Duodenal mucosa (tissue), 2 donors: Measurements from ENCODE around the gene GPN3.
"Not testable (repeated sequence)": the region's sequence is repeated elsewhere in the genome, so short reads cannot be mapped to it uniquely, and the experiment has no call there.

ENCODE experiments used
- H3K27ac ChIP-seq: one replicate; pipeline ENCODE4 v1.7.0; 2013; ENCODE audit warnings: low read depth, low read length
- H3K27me3 ChIP-seq, 2 donors: one replicate each; pipeline ENCODE4 v1.7.0; 2013; ENCODE audit warnings: low read length in 2 of 2, control low read depth in 1 of 2; ENCODE audit not compliant: insufficient read depth in 2 of 2, control insufficient read depth in 1 of 2
- H3K36me3 ChIP-seq, 2 donors: one replicate each; pipeline ENCODE4 v1.7.0; 2013; ENCODE audit warnings: low read length in 2 of 2, control low read depth in 1 of 2; ENCODE audit not compliant: insufficient read depth in 2 of 2, control insufficient read depth in 1 of 2
- H3K4me1 ChIP-seq, 2 donors: one replicate each; pipeline ENCODE4 v1.7.0; 2013; ENCODE audit warnings: low read length in 2 of 2, control low read depth in 1 of 2; ENCODE audit not compliant: insufficient read depth in 2 of 2, control insufficient read depth in 1 of 2
- H3K4me3 ChIP-seq, 2 donors: one replicate each; pipeline ENCODE4 v1.7.0; 2013; ENCODE audit warnings: low read length in 2 of 2, low read depth in 1 of 2
- H3K9ac ChIP-seq, 2 donors: one replicate each; pipeline ENCODE4 v1.7.0; 2013; ENCODE audit warnings: low read length in 2 of 2, low read depth in 1 of 2
- H3K9me3 ChIP-seq, 2 donors: one replicate each; pipeline ENCODE4 v1.7.0; 2013; ENCODE audit warnings: low read length in 2 of 2, control low read depth in 1 of 2; ENCODE audit not compliant: control insufficient read depth in 1 of 2

Gene GPN3

GRCh38 chr12:110449799-110450497, 18.1 kb downstream of the GPN3 start, which contains the start of gene ARPC3:
ARPC3 (minus strand) TSS chr12:110450337; CDS start chr12:110450260, 77 bp downstream.
- H3K27me3 ChIP-seq: no peaks in the 10 kb centered on the region
- peak within 1 kb of the TSS; percentile 92 for H3K27ac ChIP-seq
- H3K4me1 ChIP-seq: peaks cover 0 to 15% of the 10 kb centered on the region in 2 donors
- H3K9ac ChIP-seq: peak within 1 kb of the TSS; percentile 85 to 97
- peaks cover 6 to 9% of the 10 kb centered on the region in 2 donors for H3K36me3 ChIP-seq
- no peaks in the 10 kb centered on the region for H3K9me3 ChIP-seq
- H3K4me3 ChIP-seq: peak within 1 kb of the TSS; percentile 92

- Histone ChIP-seq H3K27me3 (no peaks in the 10 kb centered on the region), H3K9me3 (no peaks in the 10 kb centered on the region), H3K4me1 (peaks cover 0 to 14% of the 10 kb centered on the region in 2 donors), H3K27ac (no peak overlapping the region), H3K9ac (no peak overlapping the region), H3K4me3 (no peak overlapping the region), H3K36me3 (peaks cover 21 to 36% of the 10 kb centered on the region in 2 donors)
Observed at GRCh38 chr12:110444455-110444854, 23.6 kb downstream of the GPN3 start.

- H3K4me1 ChIP-seq: no peaks in the 10 kb centered on the region
- H3K27me3 ChIP-seq: no peaks in the 10 kb centered on the region
- no peaks in the 10 kb centered on the region for H3K9me3 ChIP-seq
- peaks cover 30 to 40% of the 10 kb centered on the region in 2 donors for H3K36me3 ChIP-seq
- no peak overlapping the region for H3K9ac ChIP-seq
- no peak overlapping the region for H3K27ac ChIP-seq
- H3K4me3 ChIP-seq: no peak overlapping the region
Observed at GRCh38 chr12:110436231-110436630, 31.8 kb downstream of the GPN3 start.

GRCh38 chr12:110431957-110432587, 36.0 kb downstream of the GPN3 start:
- no peak overlapping the region for H3K9ac ChIP-seq
- peak overlapping the region in 1 of 2 donors; percentile 59 for H3K4me3 ChIP-seq
- H3K27ac ChIP-seq: no peak overlapping the region
- H3K4me1 ChIP-seq: no peaks in the 10 kb centered on the region
- H3K36me3 ChIP-seq: peaks cover 14 to 15% of the 10 kb centered on the region in 2 donors
- no peaks in the 10 kb centered on the region for H3K9me3 ChIP-seq
- no peaks in the 10 kb centered on the region for H3K27me3 ChIP-seq

GRCh38 chr12:110429676-110430075, 38.4 kb downstream of the GPN3 start:
- not testable (repeated sequence) for H3K9ac ChIP-seq, H3K9me3 ChIP-seq, H3K4me3 ChIP-seq, H3K4me1 ChIP-seq, H3K27me3 ChIP-seq, H3K36me3 ChIP-seq, H3K27ac ChIP-seq

- H3K27ac ChIP-seq: no peak overlapping the region
- no peaks in the 10 kb centered on the region for H3K9me3 ChIP-seq
- no peaks in the 10 kb centered on the region for H3K27me3 ChIP-seq
Observed at GRCh38 chr12:110426406-110426805, 41.7 kb downstream of the GPN3 start.

GRCh38 chr12:110424237-110424636, 43.8 kb downstream of the GPN3 start:
- no peak overlapping the region for H3K27ac ChIP-seq
- no peaks in the 10 kb centered on the region for H3K27me3 ChIP-seq
- H3K9me3 ChIP-seq: no peaks in the 10 kb centered on the region
- no peak overlapping the region for H3K9ac ChIP-seq
- H3K36me3 ChIP-seq: no peaks in the 10 kb centered on the region
- no peak overlapping the region for H3K4me3 ChIP-seq
- no peaks in the 10 kb centered on the region for H3K4me1 ChIP-seq

More at GRCh38 chr12:110426406-110426805, 41.7 kb downstream of the GPN3 start:
- Histone ChIP-seq H3K4me1 (no peaks in the 10 kb centered on the region), H3K4me3 (no peak overlapping the region), H3K9ac (no peak overlapping the region), H3K36me3 (no peaks in the 10 kb centered on the region)

- Histone ChIP-seq H3K4me1 (no peaks in the 10 kb centered on the region), H3K9me3 (no peaks in the 10 kb centered on the region), H3K4me3 (no peak overlapping the region), H3K27ac (no peak overlapping the region), H3K36me3 (no peaks in the 10 kb centered on the region), H3K9ac (no peak overlapping the region), H3K27me3 (no peaks in the 10 kb centered on the region)
Observed at GRCh38 chr12:110421701-110422100, 46.4 kb downstream of the GPN3 start.

- Histone ChIP-seq H3K27ac (no peak overlapping the region), H3K4me1 (no peaks in the 10 kb centered on the region), H3K36me3 (no peaks in the 10 kb centered on the region), H3K27me3 (no peaks in the 10 kb centered on the region), H3K9me3 (no peaks in the 10 kb centered on the region), H3K4me3 (no peak overlapping the region), H3K9ac (no peak overlapping the region)
Observed at GRCh38 chr12:110421159-110421661, 46.8 kb downstream of the GPN3 start.

- H3K36me3 ChIP-seq, H3K9ac ChIP-seq, H3K4me3 ChIP-seq, H3K27me3 ChIP-seq, H3K4me1 ChIP-seq, H3K9me3 ChIP-seq, H3K27ac ChIP-seq: not testable (repeated sequence)
Observed at GRCh38 chr12:110420644-110421043, 47.4 kb downstream of the GPN3 start.
